ENCODE data around the gene MUC4. TPM values are rescaled to one million over a fixed set of nuclear protein-coding genes. Genes with fewer than 3 reads are reported as not detected.

Gene MUC4
- total RNA-seq, 2 donors from 2014 or later, result 0.35 to 2.3 TPM

GRCh38 chr3:195757438-195757770, 54.3 kb downstream of the MUC4 start:
- H3K4me1 Mint-ChIP-seq, result peaks cover 17% of the 10 kb centered on the region
- Histone ChIP-seq H3K9ac (ENCODE audit: extremely low read depth, low read length, poor library complexity, severe bottlenecking) (no peak overlapping the region), H3K4me1 (ENCODE audit: control insufficient read depth, insufficient read depth, low read length) (no peaks in the 10 kb centered on the region), H3K27me3 (ENCODE audit: control insufficient read depth, insufficient read depth, low read length, poor library complexity, severe bottlenecking) (no peaks in the 10 kb centered on the region), H3K36me3 (ENCODE audit: control insufficient read depth, insufficient read depth, low read length) (no peaks in the 10 kb centered on the region), H3K27ac (ENCODE audit: low read depth, low read length) (no peak overlapping the region), H3K4me3 (ENCODE audit: low read length) (no peak overlapping the region), H3K9me3 (ENCODE audit: control insufficient read depth, low read length) (no peaks in the 10 kb centered on the region)
- TF ChIP-seq CTCF (conservative IDR thresholded peaks at IDR 0.05), result no peak
- no peak overlapping the region for H3K4me3 Mint-ChIP-seq
- DNase-seq, result no peak
- no peaks in the 10 kb centered on the region for H3K9me3 Mint-ChIP-seq
- no peak overlapping the region for H3K27ac Mint-ChIP-seq
- no peaks in the 10 kb centered on the region for H3K36me3 Mint-ChIP-seq (ENCODE audit: low read depth)
- H3K27me3 Mint-ChIP-seq (ENCODE audit: insufficient read depth), result peaks cover 2% of the 10 kb centered on the region
- 82 to 89% methylated on average over 4 to 8 of the region's 8 CpGs for WGBS, 2 experiments (ENCODE audit: insufficient coverage in 1 of 2, insufficient read length in 1 of 2)

DNA sequence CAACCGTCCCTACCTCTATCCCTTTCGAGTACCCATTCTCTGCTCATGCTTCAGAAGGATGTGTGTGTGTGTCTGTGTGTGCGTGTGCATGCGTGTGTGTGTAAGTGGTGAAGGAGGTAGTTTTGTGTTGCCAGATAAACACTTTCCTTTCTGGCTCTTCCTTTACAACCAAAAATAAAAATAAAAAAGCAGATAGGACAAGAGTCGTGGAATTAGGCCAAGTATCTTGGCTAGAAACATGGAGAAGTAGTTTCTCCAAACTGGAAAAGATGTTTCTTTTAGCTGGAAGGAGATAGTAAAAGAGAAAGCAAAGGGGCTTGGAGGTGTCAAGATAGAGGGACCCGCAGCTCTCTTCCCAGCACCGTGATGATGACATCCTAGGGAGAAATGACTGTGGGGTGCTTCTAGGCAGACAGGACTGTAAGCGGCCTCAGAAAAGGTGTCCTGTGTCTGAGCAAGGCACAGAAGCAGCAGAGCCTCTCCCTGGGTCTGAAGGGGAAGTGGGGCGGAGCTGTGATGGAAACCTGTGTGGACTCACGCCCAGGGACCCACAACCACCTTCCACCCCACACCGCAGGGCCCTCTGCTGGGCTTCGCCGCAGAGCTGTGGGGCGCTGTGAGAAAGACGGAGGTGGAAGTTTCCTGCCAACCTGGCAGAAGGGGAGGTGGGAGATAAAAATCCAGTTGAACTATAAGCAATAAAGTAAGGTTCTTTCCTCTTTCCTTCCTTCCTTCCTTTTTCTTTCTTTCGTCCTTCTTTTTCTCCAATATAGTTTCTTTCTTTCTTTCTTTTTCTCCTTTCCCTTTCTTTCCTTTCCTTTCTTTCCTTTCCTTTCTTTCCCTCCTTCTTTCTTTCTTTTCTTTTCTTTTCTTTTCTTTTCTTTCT, 55.7 kb downstream of the MUC4 start:
- no peak for DNase-seq
- Histone ChIP-seq H3K9me3 (ENCODE audit: control insufficient read depth, low read length) (no peaks in the 10 kb centered on the region), H3K36me3 (ENCODE audit: control insufficient read depth, insufficient read depth, low read length) (no peaks in the 10 kb centered on the region), H3K4me3 (ENCODE audit: low read length) (no peak overlapping the region), H3K27ac (ENCODE audit: low read depth, low read length) (no peak overlapping the region), H3K9ac (ENCODE audit: extremely low read depth, low read length, poor library complexity, severe bottlenecking) (no peak overlapping the region), H3K27me3 (ENCODE audit: control insufficient read depth, insufficient read depth, low read length, poor library complexity, severe bottlenecking) (no peaks in the 10 kb centered on the region), H3K4me1 (ENCODE audit: control insufficient read depth, insufficient read depth, low read length) (no peaks in the 10 kb centered on the region)
- no peaks in the 10 kb centered on the region for H3K9me3 Mint-ChIP-seq
- H3K4me1 Mint-ChIP-seq, result peaks cover 17% of the 10 kb centered on the region
- 86 to 87% methylated on average over 6 to 7 of the region's 16 CpGs for WGBS, 2 experiments (ENCODE audit: insufficient coverage in 1 of 2, insufficient read length in 1 of 2)
- peaks cover 2% of the 10 kb centered on the region for H3K27me3 Mint-ChIP-seq (ENCODE audit: insufficient read depth)
- H3K4me3 Mint-ChIP-seq, result no peak overlapping the region
- no peaks in the 10 kb centered on the region for H3K36me3 Mint-ChIP-seq (ENCODE audit: low read depth)
- H3K27ac Mint-ChIP-seq, result no peak overlapping the region
- TF ChIP-seq CTCF (conservative IDR thresholded peaks at IDR 0.05), result no peak

DNA sequence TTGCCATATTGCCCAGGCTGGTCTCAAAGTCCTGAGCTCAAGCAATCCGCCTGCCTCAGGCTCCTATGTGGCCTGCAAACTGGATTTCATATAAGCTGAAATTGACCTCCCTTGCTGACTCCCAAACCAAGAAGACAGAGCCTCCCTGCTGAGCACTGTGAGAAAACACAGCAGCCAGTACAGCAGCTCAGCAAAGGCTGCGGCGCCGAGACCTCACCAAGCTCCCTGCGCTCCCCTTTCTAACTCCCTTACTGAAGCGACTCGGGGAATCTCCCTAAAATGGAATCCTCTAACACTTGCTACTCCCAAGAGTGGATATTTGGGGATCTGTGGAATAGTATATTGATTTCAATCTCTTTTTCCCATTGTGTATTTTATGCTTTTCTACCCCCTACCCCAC, 56.3 kb downstream of the MUC4 start:
- H3K4me3 ChIP-seq (ENCODE audit: low read length), result no peak overlapping the region
- Mint-ChIP-seq H3K27me3 (ENCODE audit: insufficient read depth) (no peaks in the 10 kb centered on the region), H3K9me3 (no peaks in the 10 kb centered on the region)

More for the DNA sequence above, 56.3 kb downstream of the MUC4 start:
- no peaks in the 10 kb centered on the region for H3K36me3 ChIP-seq (ENCODE audit: control insufficient read depth, insufficient read depth, low read length)
- Mint-ChIP-seq H3K36me3 (ENCODE audit: low read depth) (no peaks in the 10 kb centered on the region), H3K4me3 (no peak overlapping the region), H3K27ac (no peak overlapping the region), H3K4me1 (peaks cover 17% of the 10 kb centered on the region)
- no peaks in the 10 kb centered on the region for H3K4me1 ChIP-seq (ENCODE audit: control insufficient read depth, insufficient read depth, low read length)
- H3K27ac ChIP-seq (ENCODE audit: low read depth, low read length), result no peak overlapping the region
- no peak overlapping the region for H3K9ac ChIP-seq (ENCODE audit: extremely low read depth, low read length, poor library complexity, severe bottlenecking)
- no peak for DNase-seq
- H3K9me3 ChIP-seq (ENCODE audit: control insufficient read depth, low read length), result no peaks in the 10 kb centered on the region
- no peaks in the 10 kb centered on the region for H3K27me3 ChIP-seq (ENCODE audit: control insufficient read depth, insufficient read depth, low read length, poor library complexity, severe bottlenecking)
- TF ChIP-seq CTCF (conservative IDR thresholded peaks at IDR 0.05), result no peak
- 90 to 94% methylated on average over 1 to 5 of the region's 7 CpGs for WGBS, 2 experiments (ENCODE audit: insufficient coverage in 1 of 2, insufficient read length in 1 of 2)
